Activated T-cell treated with anti-CD3 and anti-CD28 coated beads, Interleukin-2, amount 50 U/mL, for 1 hour (primary cell): ENCODE measurements around the gene PIGN.
"Not testable (repeated sequence)": the region's sequence is repeated elsewhere in the genome, so short reads cannot be mapped to it uniquely, and the experiment has no call there.

Experiments used
- DNase-seq: peaks from one replicate; pipeline ENCODE4 v3.0.0-alpha.2; 2020

PIGN gene

GRCh38 chr18:62054929-62055498, 131.8 kb downstream of the PIGN start:
- DNase-seq, result no peak

- DNase-seq, result no peak
Measured at GRCh38 chr18:62048279-62048678, 138.6 kb downstream of the PIGN start.

GRCh38 chr18:62045316-62045715, 141.5 kb downstream of the PIGN start:
- DNase-seq, result no peak

GRCh38 chr18:62044490-62045000, 142.3 kb downstream of the PIGN start:
- no peak for DNase-seq

GRCh38 chr18:62037989-62038778, 148.7 kb downstream of the PIGN start:
- DNase-seq, result no peak

GRCh38 chr18:62037012-62037742, 149.7 kb downstream of the PIGN start:
- DNase-seq, result no peak

- DNase-seq, result not testable (repeated sequence)
Measured at GRCh38 chr18:62034286-62034685, 152.6 kb downstream of the PIGN start.

- DNase-seq, result no peak
Measured at GRCh38 chr18:62033756-62034155, 153.1 kb downstream of the PIGN start.

- DNase-seq, result no peak
Measured at GRCh38 chr18:62033207-62033606, 153.6 kb downstream of the PIGN start.

GRCh38 chr18:62030091-62030985, 156.5 kb downstream of the PIGN start:
- DNase-seq, result no peak

GRCh38 chr18:62028715-62029114, 158.1 kb downstream of the PIGN start:
- no peak for DNase-seq

GRCh38 chr18:62027914-62028520, 158.8 kb downstream of the PIGN start:
- DNase-seq, result no peak

- DNase-seq, result no peak
Measured at GRCh38 chr18:62026586-62026985, 160.3 kb downstream of the PIGN start.

GRCh38 chr18:62024983-62025382, 161.9 kb downstream of the PIGN start:
- no peak for DNase-seq

GRCh38 chr18:62023536-62023935, 163.3 kb downstream of the PIGN start:
- no peak for DNase-seq

GRCh38 chr18:62018759-62019041, 168.2 kb downstream of the PIGN start:
- DNase-seq, result no peak

GRCh38 chr18:62018034-62018758, 168.7 kb downstream of the PIGN start:
- DNase-seq, result no peak

- DNase-seq, result no peak
Measured at GRCh38 chr18:62017618-62018017, 169.2 kb downstream of the PIGN start.

GRCh38 chr18:62011416-62011815, 175.4 kb downstream of the PIGN start:
- no peak for DNase-seq

GRCh38 chr18:62009521-62009920, 177.3 kb downstream of the PIGN start:
- DNase-seq, result no peak

- no peak for DNase-seq
Measured at GRCh38 chr18:62001396-62001795, 185.5 kb downstream of the PIGN start.

GRCh38 chr18:61998957-61999356, 187.9 kb downstream of the PIGN start:
- DNase-seq, result no peak
